Liver (tissue), 9 donors: ENCODE measurements around the gene SP140. TPM values are rescaled to one million over a fixed set of nuclear protein-coding genes. Genes with fewer than 3 reads are reported as not detected.

Experiments
- DNase-seq: peaks from one replicate; pipeline ENCODE4 v3.0.0-alpha.2; 2017; ENCODE audit warnings: low spot score
- H3K27ac ChIP-seq, 2 donors: one replicate each; pipeline ENCODE4 v1.7.0; 2013; ENCODE audit warnings: inconsistent platforms in 2 of 2, low read length in 2 of 2, control low read depth in 1 of 2, low read depth in 1 of 2, mild to moderate bottlenecking in 1 of 2
- H3K27me3 ChIP-seq, 4 donors: one replicate each; pipeline versions ENCODE4 v1.6.1 to v1.7.0; 2013; ENCODE audit warnings: low read length in 3 of 4, inconsistent platforms in 1 of 4, mild to moderate bottlenecking in 1 of 4, moderate library complexity in 1 of 4; ENCODE audit not compliant: control insufficient read depth in 4 of 4, insufficient read depth in 4 of 4
- H3K36me3 ChIP-seq, 4 donors: one replicate each; pipeline versions ENCODE4 v1.6.1 to v1.7.0; 2013; ENCODE audit warnings: low read length in 3 of 4, mild to moderate bottlenecking in 3 of 4, low read depth in 1 of 4, moderate library complexity in 1 of 4; ENCODE audit not compliant: control insufficient read depth in 4 of 4, insufficient read depth in 3 of 4
- H3K4me1 ChIP-seq, 4 donors: one replicate each; pipeline versions ENCODE4 v1.6.1 to v1.7.0; 2013; ENCODE audit warnings: low read length in 3 of 4, mild to moderate bottlenecking in 3 of 4, moderate library complexity in 1 of 4; ENCODE audit not compliant: control insufficient read depth in 4 of 4, insufficient read depth in 4 of 4
- H3K4me3 ChIP-seq, 3 donors: one replicate each; pipeline versions ENCODE4 v1.6.1 to v1.7.0; 2013; ENCODE audit warnings: low read length in 3 of 3, control low read depth in 1 of 3, low read depth in 1 of 3, mild to moderate bottlenecking in 1 of 3
- H3K9ac ChIP-seq, 2 donors: one replicate each; pipeline ENCODE4 v1.7.0; 2013; ENCODE audit warnings: low read length in 2 of 2, mild to moderate bottlenecking in 2 of 2, moderate library complexity in 2 of 2, control low read depth in 1 of 2, low read depth in 1 of 2
- H3K9me3 ChIP-seq, 4 donors: one replicate each; pipeline versions ENCODE4 v1.6.1 to v1.7.0; 2013; ENCODE audit warnings: low read length in 3 of 4; ENCODE audit not compliant: control insufficient read depth in 4 of 4
- ATF3 ChIP-seq: IDR thresholded peaks from 2 replicates; pipeline ENCODE4 v1.6.1; 2016; ENCODE audit warnings: antibody characterized with exemption
- FOXA1 ChIP-seq: IDR thresholded peaks from 2 replicates; pipeline ENCODE4 v1.6.1; 2016; ENCODE audit warnings: antibody characterized with exemption
- HNF4A ChIP-seq, 2 donors: conservative IDR thresholded peaks; 2 replicates each; pipeline ENCODE4 v1.6.1; 2016; ENCODE audit warnings: antibody characterized with exemption in 2 of 2, mild to moderate bottlenecking in 2 of 2
- JUND ChIP-seq, 2 donors: IDR thresholded peaks; 2 replicates each; pipeline ENCODE4 v1.6.1; 2016; ENCODE audit warnings: antibody characterized with exemption in 2 of 2
- NR2F2 ChIP-seq: IDR thresholded peaks from 2 replicates; pipeline ENCODE4 v1.6.1; 2016; ENCODE audit warnings: antibody characterized with exemption
- RAD21 ChIP-seq, 2 donors: IDR thresholded peaks; 2 replicates each; pipeline ENCODE4 v1.6.1; 2016; ENCODE audit warnings: antibody characterized with exemption in 2 of 2, mild to moderate bottlenecking in 2 of 2
- RXRA ChIP-seq, 2 donors: IDR thresholded peaks; 2 replicates each; pipeline ENCODE4 v1.6.1; 2017 to 2018; ENCODE audit warnings: antibody characterized with exemption in 2 of 2, mild to moderate bottlenecking in 1 of 2
- SP1 ChIP-seq: IDR thresholded peaks from 2 replicates; pipeline ENCODE4 v1.6.1; 2018; ENCODE audit warnings: antibody characterized with exemption, mild to moderate bottlenecking
- TAF1 ChIP-seq: conservative IDR thresholded peaks from 2 replicates; pipeline ENCODE4 v1.6.1; 2016; ENCODE audit warnings: antibody characterized with exemption, mild to moderate bottlenecking
- YY1 ChIP-seq: IDR thresholded peaks from 2 replicates; pipeline ENCODE4 v1.6.1; 2016; ENCODE audit warnings: antibody characterized with exemption, mild to moderate bottlenecking
- WGBS: extraction: QIAGEN DNeasy Blood & Tissue Kit; methylation state at CpG from one replicate; pipeline ENCODE4 v1.1.7; 2013; 5-methylcytosine and 5-hydroxymethylcytosine counted together
- polyA plus RNA-seq, 2 donors: library from polyadenylated mRNA; stranded (reverse) in 1 of 2; unstranded in 1 of 2; fragments of 200-250 nt in 1 of 2; fragments of >200 nt in 1 of 2; fragmentation: Nextera tagmentation in 1 of 2; extraction: Ambion mirVana in 1 of 2; gene quantifications; one replicate each; pipeline versions ENCODE4 v1.2.1 to v1.2.3, GENCODE V29; 2013 to 2015
- total RNA-seq, 2 donors: library from RNA; depleted of rRNA; stranded (reverse); fragments of >200 nt; gene quantifications; one replicate each; pipeline ENCODE4 v1.2.3, GENCODE V29; 2014
- TF ChIP-seq, protein P1 (sequence below): IDR thresholded peaks from 2 replicates; pipeline ENCODE4 v1.6.1; 2016; ENCODE audit warnings: antibody characterized with exemption
- TF ChIP-seq, protein P2 (sequence below): IDR thresholded peaks from 2 replicates; pipeline ENCODE4 v1.6.1; 2016; ENCODE audit warnings: antibody characterized with exemption
- TF ChIP-seq, protein P3 (sequence below): fragments of 150-350 bp; IDR thresholded peaks from 2 replicates; pipeline ENCODE4 v1.5.1; 2017; ENCODE audit warnings: improper control_type of control experiment, low read depth, low read length; ENCODE audit not compliant: missing input control
- donor health status: healthy.
- donor health status: healthy.
- donor health status: healthy.
- donor health status: healthy.
- donor health status: healthy.

The SP140 gene
- total and polyA plus RNA-seq, 4 donors = 0.40 to 1.8 (median 0.77) TPM

DNA sequence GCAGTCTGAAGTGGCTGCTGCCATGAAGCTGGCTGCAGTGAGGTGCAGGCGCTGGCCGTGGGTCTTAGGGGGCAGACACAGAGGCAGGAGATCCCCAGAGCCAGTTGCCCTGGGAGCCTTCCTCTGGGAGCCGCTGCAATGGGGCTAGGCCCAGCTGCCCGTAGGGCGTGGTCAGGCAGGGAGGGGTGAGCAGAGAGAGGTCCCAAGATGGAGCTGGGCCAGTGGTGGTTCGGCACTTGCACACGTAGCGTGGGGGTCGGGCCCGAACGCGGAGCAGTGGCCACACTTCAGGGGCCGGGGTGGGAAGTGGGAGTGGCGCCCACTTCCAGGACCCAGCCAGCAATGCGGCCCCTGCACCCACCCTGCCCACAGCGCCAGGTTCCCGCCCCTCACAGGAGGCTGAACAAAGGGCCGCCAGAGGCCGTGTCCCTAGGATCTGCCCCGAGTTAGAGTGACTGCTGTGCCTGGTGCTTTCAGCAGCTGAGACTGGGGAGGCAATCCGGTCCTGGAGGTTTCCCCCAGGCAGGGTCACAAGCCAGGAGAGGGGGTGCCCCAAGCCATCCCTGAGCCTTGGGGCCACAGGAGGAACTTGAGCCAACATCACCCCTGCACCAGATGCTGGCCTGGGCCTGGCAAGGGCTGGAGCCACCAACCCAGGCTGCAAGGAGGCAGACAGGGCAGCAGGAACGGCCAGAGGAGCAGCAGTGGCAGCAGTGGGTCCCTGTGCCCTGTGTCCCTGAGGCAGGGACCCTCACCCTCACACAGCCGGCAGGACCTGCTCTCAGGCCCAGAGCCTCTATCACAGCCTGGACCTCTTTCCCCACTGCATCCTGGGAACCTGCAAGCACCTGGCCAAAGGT, 80.1 kb downstream of the SP140 start:
- no peaks in the 10 kb centered on the region for H3K9me3 ChIP-seq
- WGBS = 89% methylated on average over 23 of the region's 23 CpGs

GRCh38 chr2:230306474-230306873, 80.9 kb downstream of the SP140 start:
- TF ChIP-seq TAF1 (no peak), YY1 (no peak), SP1 (no peak), ATF3 (no peak), RXRA (IDR thresholded peaks at IDR 0.05) (no peak)
- TF ChIP-seq, protein P1, sequence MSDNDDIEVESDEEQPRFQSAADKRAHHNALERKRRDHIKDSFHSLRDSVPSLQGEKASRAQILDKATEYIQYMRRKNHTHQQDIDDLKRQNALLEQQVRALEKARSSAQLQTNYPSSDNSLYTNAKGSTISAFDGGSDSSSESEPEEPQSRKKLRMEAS = no peak
- H3K4me3 ChIP-seq = no peak overlapping the region
- 92% methylated on average over 2 of the region's 2 CpGs for WGBS
- no peaks in the 10 kb centered on the region for H3K36me3 ChIP-seq
- no peak overlapping the region for H3K9ac ChIP-seq
- DNase-seq = no peak
- H3K27me3 ChIP-seq = no peaks in the 10 kb centered on the region
- no peak overlapping the region for H3K27ac ChIP-seq
- no peaks in the 10 kb centered on the region for H3K4me1 ChIP-seq
- no peaks in the 10 kb centered on the region for H3K9me3 ChIP-seq

More for the DNA sequence above, 80.1 kb downstream of the SP140 start:
- no peak for DNase-seq
- no peak overlapping the region for H3K27ac ChIP-seq
- H3K36me3 ChIP-seq = no peaks in the 10 kb centered on the region
- TF ChIP-seq FOXA1 (no peak), ATF3 (no peak), JUND (IDR thresholded peaks at IDR 0.05) (no peak), RAD21 (IDR thresholded peaks at IDR 0.05) (no peak), RXRA (IDR thresholded peaks at IDR 0.05) (no peak), TAF1 (no peak), NR2F2 (no peak), HNF4A (conservative IDR thresholded peaks at IDR 0.05) (no peak)
- TF ChIP-seq, protein P2, sequence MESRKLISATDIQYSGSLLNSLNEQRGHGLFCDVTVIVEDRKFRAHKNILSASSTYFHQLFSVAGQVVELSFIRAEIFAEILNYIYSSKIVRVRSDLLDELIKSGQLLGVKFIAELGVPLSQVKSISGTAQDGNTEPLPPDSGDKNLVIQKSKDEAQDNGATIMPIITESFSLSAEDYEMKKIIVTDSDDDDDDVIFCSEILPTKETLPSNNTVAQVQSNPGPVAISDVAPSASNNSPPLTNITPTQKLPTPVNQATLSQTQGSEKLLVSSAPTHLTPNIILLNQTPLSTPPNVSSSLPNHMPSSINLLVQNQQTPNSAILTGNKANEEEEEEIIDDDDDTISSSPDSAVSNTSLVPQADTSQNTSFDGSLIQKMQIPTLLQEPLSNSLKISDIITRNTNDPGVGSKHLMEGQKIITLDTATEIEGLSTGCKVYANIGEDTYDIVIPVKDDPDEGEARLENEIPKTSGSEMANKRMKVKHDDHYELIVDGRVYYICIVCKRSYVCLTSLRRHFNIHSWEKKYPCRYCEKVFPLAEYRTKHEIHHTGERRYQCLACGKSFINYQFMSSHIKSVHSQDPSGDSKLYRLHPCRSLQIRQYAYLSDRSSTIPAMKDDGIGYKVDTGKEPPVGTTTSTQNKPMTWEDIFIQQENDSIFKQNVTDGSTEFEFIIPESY = no peak
- TF ChIP-seq, protein P1 = no peak
- TF ChIP-seq, protein P3, sequence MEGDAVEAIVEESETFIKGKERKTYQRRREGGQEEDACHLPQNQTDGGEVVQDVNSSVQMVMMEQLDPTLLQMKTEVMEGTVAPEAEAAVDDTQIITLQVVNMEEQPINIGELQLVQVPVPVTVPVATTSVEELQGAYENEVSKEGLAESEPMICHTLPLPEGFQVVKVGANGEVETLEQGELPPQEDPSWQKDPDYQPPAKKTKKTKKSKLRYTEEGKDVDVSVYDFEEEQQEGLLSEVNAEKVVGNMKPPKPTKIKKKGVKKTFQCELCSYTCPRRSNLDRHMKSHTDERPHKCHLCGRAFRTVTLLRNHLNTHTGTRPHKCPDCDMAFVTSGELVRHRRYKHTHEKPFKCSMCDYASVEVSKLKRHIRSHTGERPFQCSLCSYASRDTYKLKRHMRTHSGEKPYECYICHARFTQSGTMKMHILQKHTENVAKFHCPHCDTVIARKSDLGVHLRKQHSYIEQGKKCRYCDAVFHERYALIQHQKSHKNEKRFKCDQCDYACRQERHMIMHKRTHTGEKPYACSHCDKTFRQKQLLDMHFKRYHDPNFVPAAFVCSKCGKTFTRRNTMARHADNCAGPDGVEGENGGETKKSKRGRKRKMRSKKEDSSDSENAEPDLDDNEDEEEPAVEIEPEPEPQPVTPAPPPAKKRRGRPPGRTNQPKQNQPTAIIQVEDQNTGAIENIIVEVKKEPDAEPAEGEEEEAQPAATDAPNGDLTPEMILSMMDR = no peak
- no peak overlapping the region for H3K9ac ChIP-seq
- no peaks in the 10 kb centered on the region for H3K27me3 ChIP-seq
- H3K4me1 ChIP-seq = no peaks in the 10 kb centered on the region
- H3K4me3 ChIP-seq = no peak overlapping the region
